Activated CD8-positive, alpha-beta T cell treated with anti-CD3 and anti-CD28 coated beads for 36 hours (primary cell): ENCODE measurements around the gene PPP1R14C. TPM values are rescaled to one million over a fixed set of nuclear protein-coding genes. Genes with fewer than 3 reads are reported as not detected.

Experiments
- ATAC-seq: fragments of 200-7000 bp; cut with Tn5 transposase; one replicate; pipeline ENCODE4 v1.10.0; 2021; ENCODE audit warnings: mild to moderate bottlenecking, moderate library complexity
- CTCF ChIA-PET: fragments of 350-600 bp; sonication (Branson Sonifier 250); formaldehyde crosslinking; loops from one replicate; lab custom pipeline; 2021; ENCODE audit warnings: antibody characterized with exemption; lab: Charles Lee
- POLR2A ChIA-PET: fragments of 350-600 bp; sonication (Branson Sonifier 250); formaldehyde crosslinking; loops from one replicate; lab custom pipeline; 2021; ENCODE audit warnings: antibody characterized with exemption; lab: Charles Lee
- DNase-seq: peaks from one replicate; pipeline ENCODE4 v3.0.0-alpha.2; 2020
- H3K27ac Mint-ChIP-seq: one replicate; pipeline ENCODE4 v1.8.0; 2021; ENCODE audit warnings: mild to moderate bottlenecking, mixed read lengths
- H3K27me3 Mint-ChIP-seq: one replicate; pipeline ENCODE4 v1.8.0; 2021; ENCODE audit warnings: mixed read lengths
- H3K36me3 Mint-ChIP-seq: one replicate; pipeline ENCODE4 v1.8.0; 2021; ENCODE audit warnings: low read depth, mixed read lengths
- H3K4me1 Mint-ChIP-seq: one replicate; pipeline ENCODE4 v1.8.0; 2021; ENCODE audit warnings: low read depth, mixed read lengths
- H3K4me3 Mint-ChIP-seq: one replicate; pipeline ENCODE4 v1.8.0; 2021; ENCODE audit warnings: mild to moderate bottlenecking, moderate library complexity, mixed read lengths
- H3K9me3 Mint-ChIP-seq: one replicate; pipeline ENCODE4 v1.8.0; 2021; ENCODE audit warnings: mixed read lengths
- CTCF ChIP-seq: fragments of 200-600 bp; IDR thresholded peaks from one replicate; pipeline ENCODE4 v1.8.0; 2022; ENCODE audit warnings: antibody characterized with exemption, mild to moderate bottlenecking
- intact Hi-C: fragments of 100-400 bp; cut with micrococcal nuclease; formaldehyde crosslinking; loops from one replicate; pipeline ENCODE4 v1.10.0; 2022
- total RNA-seq, 2 experiments: library from RNA; stranded (reverse); gene quantifications; one replicate each; pipeline ENCODE4 v1.2.3, GENCODE V29; 2021

PPP1R14C gene
- total RNA-seq, 2 experiments from 2014 or later: 0.65 to 0.86 TPM

- Mint-ChIP-seq H3K4me3 (no peak overlapping the region), H3K27ac (no peak overlapping the region), H3K36me3 (no peaks in the 10 kb centered on the region), H3K27me3 (peaks cover 17% of the 10 kb centered on the region), H3K4me1 (peaks cover 31% of the 10 kb centered on the region), H3K9me3 (no peaks in the 10 kb centered on the region)
- CTCF ChIA-PET: interaction anchor here (0.8 to 1.6 kb wide), 2 partner anchors 13 to 29 kb away, joined by 3 read pairs; no protein-coding TSS in a partner anchor
- TF ChIP-seq CTCF: no peak
- ATAC-seq (peak; percentile 60), DNase-seq (no peak)
- intact Hi-C loops: no loop called here
- POLR2A ChIA-PET: interaction anchor here (1.1 kb wide), 1 partner anchor 14 kb away, joined by 3 read pairs; no protein-coding TSS in a partner anchor
These were observed 113.9 kb downstream of the PPP1R14C start for GRCh38 chr6:150256618-150257272.

- Mint-ChIP-seq H3K27ac (no peak overlapping the region), H3K27me3 (peaks cover 17% of the 10 kb centered on the region), H3K4me3 (no peak overlapping the region), H3K4me1 (peaks cover 24% of the 10 kb centered on the region), H3K9me3 (peaks cover 3% of the 10 kb centered on the region), H3K36me3 (no peaks in the 10 kb centered on the region)
- ChIA-PET CTCF (no interaction called here), POLR2A (no interaction called here)
- no peak for ATAC-seq
- intact Hi-C loops: no loop called here
- no peak for TF ChIP-seq CTCF
- no peak for DNase-seq
These were observed 115.5 kb downstream of the PPP1R14C start for GRCh38 chr6:150258381-150258780.

GRCh38 chr6:150260931-150261330 is 118.1 kb downstream of the PPP1R14C start:
- ATAC-seq (no peak), DNase-seq (no peak)
- POLR2A ChIA-PET: no interaction called here
- Mint-ChIP-seq H3K4me1 (peaks cover 17% of the 10 kb centered on the region), H3K4me3 (no peak overlapping the region), H3K9me3 (peaks cover 6% of the 10 kb centered on the region), H3K27ac (no peak overlapping the region), H3K36me3 (no peaks in the 10 kb centered on the region), H3K27me3 (peaks cover 11% of the 10 kb centered on the region)
- intact Hi-C loops: no loop called here
- CTCF ChIA-PET: no interaction called here
- TF ChIP-seq CTCF: no peak

- H3K4me1 Mint-ChIP-seq: peaks cover 6% of the 10 kb centered on the region
- ChIA-PET POLR2A (interaction anchor here (2.2 kb wide), 1 partner anchor 10 kb away, joined by 7 read pairs; no protein-coding TSS in a partner anchor), CTCF (interaction anchor here (1.7 kb wide), 1 partner anchor 181 kb away, joined by 6 read pairs; no protein-coding TSS in a partner anchor)
- intact Hi-C loops: no loop called here
- DNase-seq (no peak), ATAC-seq (no peak)
- H3K27me3 Mint-ChIP-seq: peaks cover 3% of the 10 kb centered on the region
- H3K27ac Mint-ChIP-seq: no peak overlapping the region
- H3K9me3 Mint-ChIP-seq: peaks cover 6% of the 10 kb centered on the region
- no peaks in the 10 kb centered on the region for H3K36me3 Mint-ChIP-seq
- TF ChIP-seq CTCF: no peak
- no peak overlapping the region for H3K4me3 Mint-ChIP-seq
These were observed 119.3 kb downstream of the PPP1R14C start for GRCh38 chr6:150261997-150262697.
